Loucy (cell line): ENCODE data around the gene STRIP2.

Experiments used
- H2AFZ ChIP-seq: fragments of 200-600 bp; sonication (generic); 2 replicates; pipeline ENCODE4 v1.6.0; 2016; ENCODE audit warnings: antibody characterized with exemption, mild to moderate bottlenecking, low read length, moderate library complexity
- H3F3A ChIP-seq: fragments of 200-600 bp; 2 replicates; pipeline ENCODE4 v1.6.0; 2016; ENCODE audit warnings: antibody characterized with exemption, low read depth, mild to moderate bottlenecking
- H3K27me3 ChIP-seq: fragments of 200-600 bp; sonication (generic); 2 replicates; pipeline ENCODE4 v1.6.1; 2014; ENCODE audit warnings: low read length, mild to moderate bottlenecking; ENCODE audit not compliant: insufficient read depth, poor library complexity, severe bottlenecking
- H3K36me3 ChIP-seq: fragments of 200-600 bp; sonication (generic); 2 replicates; pipeline ENCODE4 v1.6.1; 2016; ENCODE audit warnings: low read length; ENCODE audit not compliant: insufficient read depth
- H3K4me1 ChIP-seq: fragments of 200-600 bp; sonication (generic); 2 replicates; pipeline ENCODE4 v1.5.1; 2014; ENCODE audit warnings: low read length, mild to moderate bottlenecking; ENCODE audit not compliant: insufficient read depth, poor library complexity, severe bottlenecking
- H3K4me2 ChIP-seq: fragments of 200-600 bp; sonication (generic); 2 replicates; pipeline ENCODE4 v1.6.0; 2014; ENCODE audit warnings: antibody characterized with exemption, low read length, low read depth, mild to moderate bottlenecking; ENCODE audit not compliant: poor library complexity, severe bottlenecking
- H3K4me3 ChIP-seq: fragments of 200-600 bp; sonication (generic); 2 replicates; pipeline ENCODE4 v1.5.1; 2014; ENCODE audit warnings: low read length, mild to moderate bottlenecking, mixed read lengths; ENCODE audit not compliant: poor library complexity, severe bottlenecking
- H3K79me2 ChIP-seq: fragments of 200-600 bp; sonication (generic); 2 replicates; pipeline ENCODE4 v1.6.1; 2014; ENCODE audit warnings: low read length; ENCODE audit not compliant: insufficient read depth
- H3K9ac ChIP-seq: fragments of 200-600 bp; sonication (generic); 2 replicates; pipeline ENCODE4 v1.6.0; 2014; ENCODE audit warnings: mild to moderate bottlenecking, low read depth, low read length, moderate library complexity; ENCODE audit not compliant: poor library complexity, severe bottlenecking
- H3K9me2 ChIP-seq: fragments of 200-600 bp; sonication (generic); replicated peaks from 2 replicates; pipeline ENCODE4 v1.6.1; 2016; ENCODE audit warnings: low read depth, low read length, mixed read lengths
- H3K9me3 ChIP-seq: fragments of 200-600 bp; sonication (generic); 2 replicates; pipeline ENCODE4 v1.6.1; 2014; ENCODE audit warnings: mild to moderate bottlenecking, antibody characterized with exemption, low read length, low read depth; ENCODE audit not compliant: insufficient read depth
- H4K20me1 ChIP-seq: fragments of 200-600 bp; sonication (generic); 2 replicates; pipeline ENCODE4 v1.6.0; 2014; ENCODE audit warnings: antibody characterized with exemption, low read length, mild to moderate bottlenecking; ENCODE audit not compliant: insufficient read depth, poor library complexity, severe bottlenecking
- CTCF ChIP-seq: fragments of 200-600 bp; sonication (generic); conservative IDR thresholded peaks from 2 replicates; pipeline ENCODE4 v1.5.1; 2014; ENCODE audit warnings: mild to moderate bottlenecking, antibody characterized with exemption, low read length
- EZH2phosphoT487 ChIP-seq: fragments of 200-600 bp; IDR thresholded peaks from 2 replicates; pipeline ENCODE4 v1.6.1; 2018; ENCODE audit warnings: antibody characterized with exemption, mild to moderate bottlenecking, moderate library complexity, borderline replicate concordance

The STRIP2 gene

GRCh38 chr7:129514683-129515082, 80.5 kb downstream of the STRIP2 start:
- no peak for TF ChIP-seq CTCF
- no peak for TF ChIP-seq EZH2phosphoT487

GRCh38 chr7:129515381-129515780, 81.1 kb downstream of the STRIP2 start:
- no peaks in the 10 kb centered on the region for H3F3A ChIP-seq
- no peak overlapping the region for H2AFZ ChIP-seq
- H3K9ac ChIP-seq: no peak overlapping the region
- no peak for TF ChIP-seq CTCF
- no peak for TF ChIP-seq EZH2phosphoT487
- no peaks in the 10 kb centered on the region for H3K27me3 ChIP-seq
- H3K79me2 ChIP-seq: no peaks in the 10 kb centered on the region
- no peak overlapping the region for H3K4me2 ChIP-seq
- no peaks in the 10 kb centered on the region for H4K20me1 ChIP-seq
- no peaks in the 10 kb centered on the region for H3K36me3 ChIP-seq
- no peaks in the 10 kb centered on the region for H3K9me2 ChIP-seq
- no peaks in the 10 kb centered on the region for H3K4me1 ChIP-seq
- no peak overlapping the region for H3K4me3 ChIP-seq
- no peaks in the 10 kb centered on the region for H3K9me3 ChIP-seq

More at GRCh38 chr7:129514683-129515082, 80.5 kb downstream of the STRIP2 start:
- no peak overlapping the region for H3K9ac ChIP-seq
- H2AFZ ChIP-seq: no peak overlapping the region
- no peaks in the 10 kb centered on the region for H3K36me3 ChIP-seq
- no peaks in the 10 kb centered on the region for H3F3A ChIP-seq
- H3K4me3 ChIP-seq: no peak overlapping the region
- no peaks in the 10 kb centered on the region for H3K79me2 ChIP-seq
- no peaks in the 10 kb centered on the region for H3K9me3 ChIP-seq
- H3K9me2 ChIP-seq: no peaks in the 10 kb centered on the region
- no peaks in the 10 kb centered on the region for H3K4me1 ChIP-seq
- H4K20me1 ChIP-seq: no peaks in the 10 kb centered on the region
- H3K4me2 ChIP-seq: no peak overlapping the region
- H3K27me3 ChIP-seq: no peaks in the 10 kb centered on the region

- Histone ChIP-seq H3K4me3 (no peak overlapping the region), H3K9ac (no peak overlapping the region), H3K9me2 (no peaks in the 10 kb centered on the region), H3K9me3 (no peaks in the 10 kb centered on the region), H2AFZ (no peak overlapping the region), H3F3A (no peaks in the 10 kb centered on the region), H3K4me1 (no peaks in the 10 kb centered on the region), H3K79me2 (no peaks in the 10 kb centered on the region), H3K4me2 (no peak overlapping the region), H3K36me3 (no peaks in the 10 kb centered on the region), H3K27me3 (no peaks in the 10 kb centered on the region), H4K20me1 (no peaks in the 10 kb centered on the region)
- no peak for TF ChIP-seq CTCF
- TF ChIP-seq EZH2phosphoT487: no peak
Measured at GRCh38 chr7:129517931-129518330, 83.7 kb downstream of the STRIP2 start.
